Panc1 (cell line): ENCODE measurements around the gene SLC6A12.

Experiments used
- CTCF ChIP-seq: fragments of 450-650 bp; IDR thresholded peaks from 2 replicates; pipeline ENCODE4 v1.5.1; 2017; ENCODE audit warnings: mild to moderate bottlenecking
- POLR2AphosphoS5 ChIP-seq: IDR thresholded peaks from 2 replicates; pipeline ENCODE4 v1.6.1; 2012; ENCODE audit warnings: mild to moderate bottlenecking, low read depth, low read length, moderate library complexity
- REST ChIP-seq, 2 experiments: IDR thresholded peaks; 2 replicates each; pipeline ENCODE4 v1.6.1; 2011 to 2012; ENCODE audit warnings: low read depth in 2 of 2, control low read depth in 1 of 2, low read length in 1 of 2, mild to moderate bottlenecking in 1 of 2, moderate library complexity in 1 of 2; ENCODE audit not compliant: insufficient read depth in 1 of 2
- SIN3A ChIP-seq: IDR thresholded peaks from 2 replicates; pipeline ENCODE4 v1.6.1; 2012; ENCODE audit warnings: low read depth, mild to moderate bottlenecking, low read length, moderate library complexity, borderline replicate concordance; ENCODE audit not compliant: insufficient read depth
- TCF7L2 ChIP-seq: IDR thresholded peaks from 2 replicates; pipeline ENCODE4 v1.6.1; 2011; ENCODE audit warnings: mild to moderate bottlenecking, low read depth, low read length, inconsistent platforms

GRCh38 chr12:186006-186625 lies 27.8 kb downstream of the SLC6A12 start:
- TF ChIP-seq CTCF (no peak), POLR2AphosphoS5 (no peak), REST (IDR thresholded peaks at IDR 0.05; ENCODE audit: insufficient read depth in 1 of 2, low read depth in 2 of 2, low read length in 1 of 2) (no peak), TCF7L2 (no peak), SIN3A (no peak)
